GM12864 (cell line): ENCODE measurements around the gene TMEM132A.

ENCODE experiments used
- DNase-seq: peaks from one replicate; pipeline ENCODE4 v3.0.0-alpha.2; 2011; ENCODE audit warnings: low read depth
- H3K4me3 ChIP-seq: 2 replicates; pipeline ENCODE4 v1.5.1; 2011; ENCODE audit warnings: mild to moderate bottlenecking, low read depth, low read length, control low read depth
- CTCF ChIP-seq: IDR thresholded peaks from 2 replicates; pipeline ENCODE4 v1.5.1; 2011; ENCODE audit warnings: low read depth, mild to moderate bottlenecking, moderate library complexity, low read length, control low read depth, inconsistent platforms; ENCODE audit errors: missing control alignments

TMEM132A gene

DNA sequence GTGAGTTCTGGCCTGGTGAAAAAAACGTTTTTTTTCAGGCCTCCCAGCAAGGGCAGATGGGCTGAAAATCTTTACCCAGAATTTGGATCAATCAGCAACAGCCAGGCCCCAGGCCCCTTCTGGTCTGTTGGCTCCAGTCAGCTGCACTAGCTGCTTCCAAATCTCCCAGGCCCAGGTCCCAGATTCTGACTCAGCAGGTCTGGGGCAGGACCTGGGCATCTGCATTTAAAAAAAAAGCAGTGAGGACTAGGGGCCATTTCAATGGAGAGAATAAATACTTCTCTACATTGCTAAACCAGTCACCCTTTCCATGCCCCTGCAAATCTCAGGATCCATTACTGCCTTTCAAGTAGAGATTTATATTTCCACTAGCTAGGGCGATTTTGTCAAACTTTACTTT, 23.4 kb downstream of the TMEM132A start:
- H3K4me3 ChIP-seq, result no peak overlapping the region
- no peak for TF ChIP-seq CTCF
- DNase-seq, result no peak

- no peak overlapping the region for H3K4me3 ChIP-seq
- DNase-seq, result no peak
- no peak for TF ChIP-seq CTCF
These were observed 24.0 kb downstream of the TMEM132A start for GRCh38 chr11:60948250-60948649.

- H3K4me3 ChIP-seq, result peak overlapping the region; percentile 88
- DNase-seq, result no peak
- no peak for TF ChIP-seq CTCF
These were observed 25.8 kb downstream of the TMEM132A start for GRCh38 chr11:60950024-60950423.

DNA sequence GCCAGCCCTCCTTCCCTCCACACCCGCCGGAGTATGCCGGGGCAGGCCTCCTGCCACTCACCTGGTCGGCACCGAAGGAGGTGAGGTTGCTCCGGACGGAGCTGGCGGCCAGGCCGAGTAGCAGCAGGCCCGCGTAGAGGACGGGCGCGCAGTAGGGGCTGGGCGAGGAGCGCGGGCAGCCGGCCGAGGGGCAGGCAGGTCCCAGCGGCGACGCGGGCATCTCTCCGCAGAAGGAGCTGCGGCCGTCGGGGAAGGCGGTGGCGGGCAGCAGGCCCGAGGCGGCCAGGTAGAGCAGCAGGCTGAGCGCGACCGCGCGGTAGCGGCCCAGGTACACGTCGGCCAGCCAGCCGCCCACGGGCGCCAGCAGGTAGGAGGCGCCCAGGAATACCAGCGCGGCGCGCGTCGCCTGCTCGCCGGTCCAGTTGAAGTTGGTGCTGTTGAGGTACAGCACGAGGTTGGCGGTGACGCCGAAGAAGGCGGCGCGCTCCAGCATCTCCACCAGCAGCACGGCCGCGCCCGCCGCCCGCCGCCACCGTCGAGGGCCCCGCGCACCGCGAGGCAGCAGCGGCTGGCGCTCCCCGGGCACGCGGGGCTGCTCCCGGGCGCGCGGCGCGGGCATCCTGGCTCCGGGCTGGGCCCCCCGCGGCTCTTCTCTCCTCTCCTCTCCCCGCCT, 26.8 kb downstream of the TMEM132A start:
- no peak for TF ChIP-seq CTCF
- DNase-seq, result no peak
- peak overlapping the region; percentile 88 for H3K4me3 ChIP-seq

- peak overlapping the region; percentile 88 for H3K4me3 ChIP-seq
- TF ChIP-seq CTCF, result no peak
- DNase-seq, result no peak
These were observed 27.3 kb downstream of the TMEM132A start for GRCh38 chr11:60951606-60951903.

GRCh38 chr11:60951904-60952741, 27.9 kb downstream of the TMEM132A start, which contains the start of gene SLC15A3:
SLC15A3 (minus strand) TSS chr11:60952176; CDS start chr11:60951551, 625 bp downstream.
- peak within 1 kb of the TSS; percentile 88 for H3K4me3 ChIP-seq
- peak; percentile 87 for DNase-seq
- no peak for TF ChIP-seq CTCF
